Fibroblast of lung (primary cell): ENCODE data around the gene NTN4. TPM values are rescaled to one million over a fixed set of nuclear protein-coding genes. Genes with fewer than 3 reads are reported as not detected.

ENCODE experiments used
- DNase-seq, 2 donors: peaks; one replicate each; pipeline versions ENCODE4 v3.0.0 to v3.0.0-alpha.2; 2010; ENCODE audit warnings: low read depth in 2 of 2
- H2AFZ ChIP-seq: 2 replicates; pipeline ENCODE4 v1.5.1; 2012; ENCODE audit warnings: low read length, control low read depth, inconsistent platforms
- H3K27ac ChIP-seq: 2 replicates; pipeline ENCODE4 v1.5.1; 2011; ENCODE audit warnings: low read length, control low read depth; ENCODE audit not compliant: insufficient read depth
- H3K27me3 ChIP-seq: 2 replicates; pipeline ENCODE4 v1.5.1; 2011; ENCODE audit warnings: mild to moderate bottlenecking, low read length; ENCODE audit not compliant: control insufficient read depth, insufficient read depth
- H3K36me3 ChIP-seq: 2 replicates; pipeline ENCODE4 v1.5.1; 2011; ENCODE audit warnings: low read length; ENCODE audit not compliant: control insufficient read depth, insufficient read depth
- H3K4me1 ChIP-seq: 2 replicates; pipeline ENCODE4 v1.5.1; 2011; ENCODE audit warnings: low read length; ENCODE audit not compliant: control insufficient read depth, insufficient read depth; ENCODE audit errors: extremely low read depth
- H3K4me2 ChIP-seq: 2 replicates; pipeline ENCODE4 v1.5.1; 2011; ENCODE audit warnings: low read length, control low read depth; ENCODE audit not compliant: insufficient read depth; ENCODE audit errors: extremely low read depth
- H3K4me3 ChIP-seq, 4 experiments: fragments of 200-600 bp in 1 of 4; sonication (generic) in 1 of 4; replicated peaks in 1 of 4; 2 replicates each; pipeline ENCODE4 v1.5.1; 2011 to 2016; ENCODE audit warnings: low read length in 4 of 4, low read depth in 3 of 4, mild to moderate bottlenecking in 3 of 4, control low read depth in 2 of 4, inconsistent platforms in 1 of 4, mixed read lengths in 1 of 4; ENCODE audit not compliant: insufficient read depth in 1 of 4; ENCODE audit errors: control extremely low read depth in 1 of 4
- H3K79me2 ChIP-seq: 2 replicates; pipeline ENCODE4 v1.5.1; 2012; ENCODE audit warnings: mild to moderate bottlenecking, low read length, inconsistent platforms; ENCODE audit not compliant: control insufficient read depth, insufficient read depth
- H3K9ac ChIP-seq: 2 replicates; pipeline ENCODE4 v1.5.1; 2011; ENCODE audit warnings: mild to moderate bottlenecking, low read length, control low read depth; ENCODE audit not compliant: insufficient read depth
- H3K9me3 ChIP-seq: 2 replicates; pipeline ENCODE4 v1.5.1; 2012; ENCODE audit warnings: low read depth, low read length; ENCODE audit not compliant: control insufficient read depth, insufficient read depth
- H4K20me1 ChIP-seq: 2 replicates; pipeline ENCODE4 v1.5.1; 2011; ENCODE audit warnings: low read length; ENCODE audit not compliant: control insufficient read depth, insufficient read depth; ENCODE audit errors: extremely low read depth
- CTCF ChIP-seq, 2 donors: IDR thresholded peaks in 1 of 2; conservative IDR thresholded peaks in 1 of 2; 1 replicate in 1 of 2; 2 replicates in 1 of 2; pipeline ENCODE4 v1.5.1; 2011 to 2012; ENCODE audit warnings: low read length in 2 of 2, control low read depth in 1 of 2, inconsistent platforms in 1 of 2, low read depth in 1 of 2, mild to moderate bottlenecking in 1 of 2
- EZH2 ChIP-seq: IDR thresholded peaks from 2 replicates; pipeline ENCODE4 v1.5.1; 2012; ENCODE audit warnings: low read length, control low read depth, mild to moderate bottlenecking; ENCODE audit errors: missing control alignments
- polyA plus RNA-seq, 2 donors: library from polyadenylated mRNA; depleted of rRNA in 1 of 2; stranded (reverse) in 1 of 2; unstranded in 1 of 2; fragments of >200 nt; gene quantifications; 2 replicates each; pipeline ENCODE4 v1.2.1, GENCODE V29; 2011 to 2012; ENCODE audit warnings: missing spikeins in 1 of 2
- total RNA-seq: library from RNA; depleted of rRNA; stranded (reverse); fragments of >200 nt; gene quantifications from 2 replicates; pipeline ENCODE4 v1.2.1, GENCODE V29; 2014

The NTN4 gene
- total and polyA plus RNA-seq, 2 donors (not counting 1 experiment from before 2014, with no cell fraction given): 28.6 to 170 TPM

GRCh38 chr12:95766356-95767019 is 24.1 kb downstream of the NTN4 start:
- H2AFZ ChIP-seq: no peak overlapping the region
- no peaks in the 10 kb centered on the region for H3K79me2 ChIP-seq
- H3K27me3 ChIP-seq: no peaks in the 10 kb centered on the region
- H3K27ac ChIP-seq: no peak overlapping the region
- peak in 1 of 2 donors; percentile 65 for DNase-seq
- H4K20me1 ChIP-seq: no peaks in the 10 kb centered on the region
- no peak overlapping the region for H3K4me2 ChIP-seq
- TF ChIP-seq CTCF (conservative IDR thresholded peaks at IDR 0.05 in 1 of 2, IDR thresholded peaks at IDR 0.05 in 1 of 2; ENCODE audit: low read depth in 1 of 2, low read length in 2 of 2): no peak
- TF ChIP-seq EZH2: no peak
- H3K9ac ChIP-seq: no peak overlapping the region
- no peak overlapping the region for H3K4me3 ChIP-seq
- H3K36me3 ChIP-seq: no peaks in the 10 kb centered on the region
- no peaks in the 10 kb centered on the region for H3K9me3 ChIP-seq
- peaks cover 2% of the 10 kb centered on the region for H3K4me1 ChIP-seq

- Histone ChIP-seq H3K9me3 (no peaks in the 10 kb centered on the region), H2AFZ (no peak overlapping the region), H3K27me3 (no peaks in the 10 kb centered on the region), H3K4me1 (peaks cover 2% of the 10 kb centered on the region), H3K4me2 (no peak overlapping the region), H3K27ac (no peak overlapping the region), H3K79me2 (no peaks in the 10 kb centered on the region), H3K36me3 (no peaks in the 10 kb centered on the region), H3K9ac (no peak overlapping the region), H4K20me1 (no peaks in the 10 kb centered on the region), H3K4me3 (no peak overlapping the region)
- no peak for TF ChIP-seq EZH2
- no peak for TF ChIP-seq CTCF (conservative IDR thresholded peaks at IDR 0.05 in 1 of 2, IDR thresholded peaks at IDR 0.05 in 1 of 2; ENCODE audit: low read depth in 1 of 2, low read length in 2 of 2)
- peak in 1 of 2 donors; percentile 44 for DNase-seq
These were observed 25.7 kb downstream of the NTN4 start for GRCh38 chr12:95764848-95765247.

- Histone ChIP-seq H3K4me3 (no peak overlapping the region), H3K79me2 (no peaks in the 10 kb centered on the region), H3K27me3 (no peaks in the 10 kb centered on the region), H3K27ac (no peak overlapping the region), H3K36me3 (no peaks in the 10 kb centered on the region), H4K20me1 (no peaks in the 10 kb centered on the region), H3K9ac (no peak overlapping the region), H2AFZ (no peak overlapping the region), H3K9me3 (no peaks in the 10 kb centered on the region), H3K4me1 (peaks cover 2% of the 10 kb centered on the region), H3K4me2 (peak overlapping the region; percentile 23)
- TF ChIP-seq CTCF (conservative IDR thresholded peaks at IDR 0.05 in 1 of 2, IDR thresholded peaks at IDR 0.05 in 1 of 2; ENCODE audit: low read depth in 1 of 2, low read length in 2 of 2): no peak
- no peak for TF ChIP-seq EZH2
- DNase-seq: peak; percentile 80 to 92
These were observed 26.7 kb downstream of the NTN4 start for GRCh38 chr12:95763809-95764253.
